SJSA1 (cell line): ENCODE measurements around the gene MAP3K14. TPM values are rescaled to one million over a fixed set of nuclear protein-coding genes. Genes with fewer than 3 reads are reported as not detected.

Source experiments
- DNase-seq, 2 experiments: peaks; one replicate each; pipeline ENCODE4 v3.0.0-alpha.2; 2015 to 2020; ENCODE audit warnings: low spot score in 2 of 2, low read depth in 1 of 2
- H3K27ac ChIP-seq: fragments of 250-450 bp; sonication (Bioruptor Pico); 2 replicates; pipeline ENCODE4 v1.5.1; 2020; ENCODE audit warnings: mild to moderate bottlenecking, moderate library complexity
- H3K27me3 ChIP-seq: fragments of 250-450 bp; sonication (Bioruptor Pico); replicated peaks from 2 replicates; pipeline ENCODE4 v1.5.1; 2020; ENCODE audit warnings: mild to moderate bottlenecking, moderate library complexity
- H3K36me3 ChIP-seq: fragments of 250-450 bp; sonication (Bioruptor Pico); 2 replicates; pipeline ENCODE4 v1.5.1; 2020; ENCODE audit warnings: mild to moderate bottlenecking
- H3K4me1 ChIP-seq: fragments of 250-450 bp; sonication (Bioruptor Pico); replicated peaks from 2 replicates; pipeline ENCODE4 v1.6.1; 2021; ENCODE audit warnings: mild to moderate bottlenecking
- H3K4me3 ChIP-seq: fragments of 250-450 bp; sonication (Bioruptor Pico); 2 replicates; pipeline ENCODE4 v1.5.1; 2020; ENCODE audit warnings: mild to moderate bottlenecking
- H3K9me3 ChIP-seq: fragments of 250-450 bp; sonication (Bioruptor Pico); replicated peaks from 2 replicates; pipeline ENCODE4 v1.5.1; 2020; ENCODE audit warnings: mild to moderate bottlenecking
- total RNA-seq: library from RNA; depleted of rRNA; stranded (reverse); fragments of >200 nt; shearing (Covaris generic); gene quantifications from 2 replicates; pipeline ENCODE4 v1.2.3, GENCODE V29; 2014

Gene MAP3K14
- total RNA-seq, 1 experiment from 2014 or later: 5.5 TPM

GRCh38 chr17:45334701-45335677 is 18.2 kb upstream of the MAP3K14 start:
- H3K27me3 ChIP-seq: no peaks in the 10 kb centered on the region
- no peak overlapping the region for H3K27ac ChIP-seq
- peaks cover 5% of the 10 kb centered on the region for H3K4me1 ChIP-seq
- DNase-seq: no peak
- H3K9me3 ChIP-seq: no peaks in the 10 kb centered on the region
- H3K4me3 ChIP-seq: no peak overlapping the region
- H3K36me3 ChIP-seq: no peaks in the 10 kb centered on the region

DNA sequence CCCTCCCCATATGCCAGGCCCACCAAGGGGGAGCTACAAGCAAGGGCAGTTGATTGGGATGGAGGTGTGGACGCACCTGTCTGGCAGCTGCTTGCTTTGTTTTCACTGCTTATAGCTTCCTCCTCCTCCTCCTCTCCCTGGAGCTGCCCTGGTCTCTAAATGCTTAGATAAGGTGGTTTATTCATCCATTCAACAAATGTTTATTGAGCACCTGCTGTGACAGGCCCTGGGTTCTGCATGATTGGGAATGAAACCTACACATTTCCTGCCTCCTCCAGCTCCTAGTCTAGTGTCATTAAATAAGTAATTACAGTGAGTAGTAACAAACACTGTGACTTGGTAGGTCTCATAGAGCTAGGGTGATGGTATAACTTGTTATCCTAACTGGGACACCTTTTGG is 17.4 kb upstream of the MAP3K14 start:
- peaks cover 9% of the 10 kb centered on the region for H3K4me1 ChIP-seq
- no peak for DNase-seq
- no peaks in the 10 kb centered on the region for H3K27me3 ChIP-seq
- H3K4me3 ChIP-seq: no peak overlapping the region
- no peak overlapping the region for H3K27ac ChIP-seq
- H3K9me3 ChIP-seq: no peaks in the 10 kb centered on the region
- H3K36me3 ChIP-seq: no peaks in the 10 kb centered on the region

DNA sequence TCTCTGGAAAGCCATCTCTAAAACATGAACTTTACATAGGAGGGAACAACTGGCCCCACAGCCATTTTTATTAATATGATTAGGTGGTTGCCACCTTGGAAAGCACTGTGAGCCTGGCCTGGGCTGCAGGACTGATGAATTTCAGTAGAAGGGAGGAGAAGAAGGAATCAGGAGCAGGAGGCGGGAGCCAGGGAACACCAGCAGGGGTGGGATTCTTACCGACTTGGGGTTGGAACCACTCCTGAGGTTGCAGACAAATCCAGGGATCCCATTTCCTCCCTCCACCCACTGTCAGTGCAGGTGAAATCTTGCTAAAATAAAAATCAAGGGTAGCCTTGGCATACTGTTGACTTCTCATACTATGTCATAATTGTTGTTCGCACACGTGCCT is 16.9 kb upstream of the MAP3K14 start:
- Histone ChIP-seq H3K9me3 (no peaks in the 10 kb centered on the region), H3K27ac (no peak overlapping the region), H3K27me3 (no peaks in the 10 kb centered on the region), H3K4me1 (peaks cover 9% of the 10 kb centered on the region), H3K36me3 (no peaks in the 10 kb centered on the region), H3K4me3 (no peak overlapping the region)
- no peak for DNase-seq

- DNase-seq: no peak
- Histone ChIP-seq H3K27ac (no peak overlapping the region), H3K9me3 (no peaks in the 10 kb centered on the region), H3K27me3 (no peaks in the 10 kb centered on the region), H3K4me3 (no peak overlapping the region), H3K36me3 (no peaks in the 10 kb centered on the region), H3K4me1 (peaks cover 9% of the 10 kb centered on the region)
These were observed 16.3 kb upstream of the MAP3K14 start for GRCh38 chr17:45332989-45333701.

DNA sequence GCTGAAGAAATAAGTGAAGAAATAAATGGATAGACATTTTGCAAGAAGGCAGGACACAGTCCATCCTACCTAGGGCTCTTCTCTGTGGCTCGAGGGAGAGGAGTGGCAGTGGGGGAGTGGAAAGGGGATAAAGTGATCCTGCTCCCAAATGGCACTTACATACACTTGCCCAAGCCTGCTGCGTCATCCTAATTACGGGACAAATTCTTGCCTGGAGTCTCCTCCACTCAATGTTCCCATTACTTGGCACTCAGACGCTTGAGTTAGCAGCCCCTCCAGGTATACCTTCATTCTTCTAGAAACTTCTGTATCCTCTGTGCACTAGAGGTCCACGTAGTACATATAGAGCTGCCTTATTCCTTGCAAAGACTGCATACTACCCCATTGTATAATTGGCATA is 15.7 kb upstream of the MAP3K14 start:
- H3K9me3 ChIP-seq: no peaks in the 10 kb centered on the region
- no peak overlapping the region for H3K4me3 ChIP-seq
- no peak overlapping the region for H3K27ac ChIP-seq
- no peaks in the 10 kb centered on the region for H3K36me3 ChIP-seq
- H3K27me3 ChIP-seq: no peaks in the 10 kb centered on the region
- no peak for DNase-seq
- peaks cover 9% of the 10 kb centered on the region for H3K4me1 ChIP-seq

GRCh38 chr17:45326626-45327025 is 9.8 kb upstream of the MAP3K14 start:
- H3K4me1 ChIP-seq: peaks cover 11% of the 10 kb centered on the region
- no peak overlapping the region for H3K4me3 ChIP-seq
- no peak overlapping the region for H3K27ac ChIP-seq
- H3K9me3 ChIP-seq: no peaks in the 10 kb centered on the region
- no peaks in the 10 kb centered on the region for H3K27me3 ChIP-seq
- no peak for DNase-seq
- H3K36me3 ChIP-seq: no peaks in the 10 kb centered on the region

DNA sequence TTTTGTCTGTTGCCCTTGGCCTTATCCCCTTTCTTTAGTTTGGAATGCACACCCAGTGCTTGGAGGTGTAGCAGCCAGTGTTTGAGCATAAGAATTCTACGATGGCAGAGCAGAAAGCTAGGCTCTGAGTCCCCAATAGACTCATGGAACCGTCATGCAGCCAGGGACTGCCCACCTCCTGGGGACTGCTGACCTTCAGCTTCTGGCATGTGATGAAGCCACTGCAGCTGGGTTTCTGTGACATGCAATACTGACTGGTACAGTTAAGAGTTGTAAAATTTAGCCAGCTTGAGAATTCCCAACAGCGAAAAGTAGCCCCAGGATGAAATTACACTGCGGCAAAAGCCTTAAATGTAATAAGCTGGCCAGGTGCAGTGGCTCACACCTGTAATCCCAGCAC is 9.0 kb upstream of the MAP3K14 start:
- Histone ChIP-seq H3K27me3 (no peaks in the 10 kb centered on the region), H3K4me1 (peaks cover 19% of the 10 kb centered on the region), H3K9me3 (no peaks in the 10 kb centered on the region), H3K36me3 (no peaks in the 10 kb centered on the region), H3K4me3 (no peak overlapping the region), H3K27ac (no peak overlapping the region)
- DNase-seq: no peak

GRCh38 chr17:45324336-45324735 is 7.5 kb upstream of the MAP3K14 start:
- Histone ChIP-seq H3K27me3 (no peaks in the 10 kb centered on the region), H3K36me3 (no peaks in the 10 kb centered on the region), H3K4me1 (peaks cover 29% of the 10 kb centered on the region), H3K9me3 (no peaks in the 10 kb centered on the region), H3K27ac (no peak overlapping the region), H3K4me3 (no peak overlapping the region)
- no peak for DNase-seq

DNA sequence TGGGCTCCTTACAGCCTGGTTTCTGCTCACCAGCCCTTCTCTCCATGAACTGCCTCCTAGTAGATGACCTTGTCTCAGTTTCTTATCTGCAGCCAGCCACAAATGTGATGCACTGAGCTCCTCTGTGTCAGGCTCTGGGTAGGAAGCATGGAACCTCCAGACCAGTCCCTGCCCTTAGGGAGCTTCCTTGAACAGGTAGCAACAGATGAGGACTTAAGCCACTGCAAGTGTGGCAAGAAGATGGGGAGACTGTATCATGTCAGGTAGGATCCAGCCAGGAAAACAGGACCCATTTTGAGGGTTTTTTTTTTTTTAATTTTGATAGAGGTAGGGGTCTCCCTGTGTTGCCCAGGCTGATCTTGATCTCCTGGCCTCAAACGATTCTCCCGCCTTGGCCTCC is 5.3 kb upstream of the MAP3K14 start:
- Histone ChIP-seq H3K27me3 (no peaks in the 10 kb centered on the region), H3K9me3 (no peaks in the 10 kb centered on the region), H3K4me3 (no peak overlapping the region), H3K36me3 (no peaks in the 10 kb centered on the region), H3K27ac (no peak overlapping the region), H3K4me1 (peaks cover 44% of the 10 kb centered on the region)
- DNase-seq: no peak

- Histone ChIP-seq H3K27ac (peak overlapping the region; percentile 86), H3K9me3 (no peaks in the 10 kb centered on the region), H3K4me1 (peaks cover 48% of the 10 kb centered on the region), H3K4me3 (no peak overlapping the region), H3K27me3 (no peaks in the 10 kb centered on the region), H3K36me3 (peaks cover 6% of the 10 kb centered on the region)
- DNase-seq: peak; percentile 89 to 96
These were observed 4.2 kb upstream of the MAP3K14 start for GRCh38 chr17:45320931-45321461.

DNA sequence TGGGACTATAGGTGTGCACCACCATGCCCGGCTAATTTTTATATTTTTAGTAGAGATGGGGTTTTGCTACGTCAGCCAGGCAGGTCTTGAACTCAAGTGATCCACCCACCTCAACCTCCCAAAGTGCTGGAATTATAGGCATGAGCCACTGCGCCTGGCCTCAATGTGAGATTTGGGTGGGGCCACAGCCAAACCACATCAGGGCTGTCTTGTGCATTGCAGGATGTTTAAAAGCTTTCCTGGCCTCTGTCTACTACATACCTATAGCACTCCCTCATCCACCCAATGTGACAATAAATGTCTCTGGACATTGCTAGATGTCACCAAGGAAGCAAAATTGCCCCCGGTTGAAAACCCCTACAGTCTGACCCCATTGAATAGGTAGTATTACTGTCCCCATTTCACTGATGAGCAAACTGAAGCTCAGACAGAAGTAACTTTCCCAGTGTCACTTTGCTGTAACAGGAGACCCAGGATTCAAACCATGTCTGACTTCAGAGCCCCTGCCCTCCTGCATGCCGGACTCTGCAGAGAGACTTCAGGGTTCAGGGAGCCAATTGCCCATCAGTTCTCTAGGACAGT is 3.6 kb upstream of the MAP3K14 start:
- peaks cover 54% of the 10 kb centered on the region for H3K4me1 ChIP-seq

DNA sequence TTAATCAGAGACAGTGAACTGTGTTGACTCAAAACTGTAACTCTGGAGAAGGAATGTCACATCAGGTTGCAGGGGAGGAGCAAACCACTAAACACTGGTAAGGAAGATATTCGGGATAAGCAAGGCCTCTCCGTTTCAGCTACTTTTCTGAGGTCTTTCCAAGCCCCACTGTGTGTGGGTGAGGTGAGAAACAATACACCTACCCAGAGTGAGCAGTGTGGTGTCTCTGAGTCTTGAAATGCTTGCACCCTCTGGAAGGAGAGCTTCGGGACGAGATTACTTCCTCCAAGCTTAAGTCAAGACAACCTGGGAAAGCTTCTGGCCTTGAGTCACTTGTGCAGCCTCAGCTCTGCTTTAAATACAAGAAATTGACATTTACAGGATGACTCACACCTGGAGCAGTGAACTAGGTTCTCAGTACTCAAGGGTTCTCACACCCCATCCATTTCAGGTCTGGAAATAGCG is 2.5 kb upstream of the MAP3K14 start:
- no peak for DNase-seq
- Histone ChIP-seq H3K36me3 (peaks cover 12% of the 10 kb centered on the region), H3K9me3 (no peaks in the 10 kb centered on the region), H3K4me1 (peaks cover 60% of the 10 kb centered on the region), H3K27ac (peak overlapping the region; percentile 86), H3K4me3 (no peak overlapping the region), H3K27me3 (no peaks in the 10 kb centered on the region)

More for the DNA sequence above, 3.6 kb upstream of the MAP3K14 start:
- Histone ChIP-seq H3K9me3 (no peaks in the 10 kb centered on the region), H3K36me3 (peaks cover 7% of the 10 kb centered on the region), H3K4me3 (no peak overlapping the region), H3K27me3 (no peaks in the 10 kb centered on the region), H3K27ac (peak overlapping the region; percentile 86)
- DNase-seq: peak; percentile 77 to 80

DNA sequence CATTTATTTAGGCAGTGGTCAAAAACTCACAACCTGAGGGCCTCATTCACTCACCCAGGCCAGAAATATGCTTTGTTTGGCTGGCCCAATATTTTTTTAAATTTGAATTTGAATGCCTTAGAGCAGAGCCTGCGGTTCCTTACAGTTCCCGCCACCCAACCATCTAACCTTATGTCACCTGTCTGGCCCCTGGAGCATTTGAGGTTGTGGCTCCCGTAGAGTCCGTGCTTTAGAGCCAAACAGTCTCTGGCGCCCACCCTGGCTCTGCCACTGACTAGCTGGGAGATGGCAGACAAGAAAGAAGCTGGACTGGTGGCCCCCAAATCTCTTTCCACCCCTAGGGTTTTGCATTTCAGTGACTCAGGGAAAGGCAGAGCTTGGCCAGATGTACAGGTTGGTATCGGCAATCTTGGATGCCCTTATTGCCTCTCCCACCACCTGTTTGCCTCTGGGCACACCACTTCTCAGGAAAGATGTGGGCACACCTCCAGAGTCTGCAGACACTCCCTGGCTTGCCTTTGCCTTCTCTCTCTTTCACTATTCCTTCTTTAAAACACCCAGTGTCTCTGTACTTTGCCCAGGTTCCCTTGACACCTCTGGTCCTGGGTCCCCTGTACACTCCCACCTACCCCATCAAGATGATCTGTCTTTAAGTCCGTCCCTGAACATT is 1.9 kb upstream of the MAP3K14 start:
- Histone ChIP-seq H3K36me3 (peaks cover 12% of the 10 kb centered on the region), H3K4me1 (peaks cover 60% of the 10 kb centered on the region), H3K27ac (no peak overlapping the region), H3K4me3 (no peak overlapping the region), H3K27me3 (no peaks in the 10 kb centered on the region), H3K9me3 (no peaks in the 10 kb centered on the region)
- no peak for DNase-seq
